Measurements from ENCODE around the gene PCDH1. TPM values are rescaled to one million over a fixed set of nuclear protein-coding genes. Genes with fewer than 3 reads are reported as not detected.

The PCDH1 gene
- total RNA-seq, 4 donors from 2014 or later, result 10.6 to 148 (median 50.6) TPM

GRCh38 chr5:141814064-141814964 is 63.9 kb downstream of the PCDH1 start:
- ATAC-seq (ENCODE audit: low FRiP score), result peak; percentile 75

GRCh38 chr5:141812512-141812911 is 65.7 kb downstream of the PCDH1 start:
- ATAC-seq (ENCODE audit: low FRiP score) (no peak), DNase-seq (ENCODE audit: low spot score) (no peak)
- no peak for TF ChIP-seq CTCF (IDR thresholded peaks at IDR 0.05)

More at GRCh38 chr5:141814064-141814964, 63.9 kb downstream of the PCDH1 start:
- peak; percentile 55 for DNase-seq (ENCODE audit: low spot score)
- TF ChIP-seq CTCF (IDR thresholded peaks at IDR 0.05), result no peak

GRCh38 chr5:141811287-141812155 is 66.7 kb downstream of the PCDH1 start:
- TF ChIP-seq CTCF (IDR thresholded peaks at IDR 0.05), result no peak
- ATAC-seq (ENCODE audit: low FRiP score), result no peak

GRCh38 chr5:141810702-141811101 is 67.5 kb downstream of the PCDH1 start:
- no peak for ATAC-seq (ENCODE audit: low FRiP score)
- TF ChIP-seq CTCF (IDR thresholded peaks at IDR 0.05), result no peak
- no peak for DNase-seq (ENCODE audit: low spot score)

More at GRCh38 chr5:141811287-141812155, 66.7 kb downstream of the PCDH1 start:
- DNase-seq (ENCODE audit: low spot score), result no peak

GRCh38 chr5:141809380-141810096 is 68.7 kb downstream of the PCDH1 start:
- no peak for TF ChIP-seq CTCF (IDR thresholded peaks at IDR 0.05)
- DNase-seq (ENCODE audit: low spot score), result no peak
- ATAC-seq (ENCODE audit: low FRiP score), result no peak

GRCh38 chr5:141808857-141809256 is 69.4 kb downstream of the PCDH1 start:
- ATAC-seq (ENCODE audit: low FRiP score), result no peak
- no peak for DNase-seq (ENCODE audit: low spot score)
- no peak for TF ChIP-seq CTCF (IDR thresholded peaks at IDR 0.05)
